NOMO-1 treated with dmso at 0.1 percent for 144 hours (cell line): Measurements from ENCODE around the gene WDR64.
"Not testable (repeated sequence)": the region's sequence is repeated elsewhere in the genome, so short reads cannot be mapped to it uniquely, and the experiment has no call there.

Source experiments
- DNase-seq: peaks from one replicate; lab custom pipeline; 2025; ENCODE audit not compliant: unreplicated experiment; lab: John Stamatoyannopoulos, UW

Gene WDR64

GRCh38 chr1:241735493-241735926 lies 83.4 kb downstream of the WDR64 start:
- DNase-seq = not testable (repeated sequence)

DNA sequence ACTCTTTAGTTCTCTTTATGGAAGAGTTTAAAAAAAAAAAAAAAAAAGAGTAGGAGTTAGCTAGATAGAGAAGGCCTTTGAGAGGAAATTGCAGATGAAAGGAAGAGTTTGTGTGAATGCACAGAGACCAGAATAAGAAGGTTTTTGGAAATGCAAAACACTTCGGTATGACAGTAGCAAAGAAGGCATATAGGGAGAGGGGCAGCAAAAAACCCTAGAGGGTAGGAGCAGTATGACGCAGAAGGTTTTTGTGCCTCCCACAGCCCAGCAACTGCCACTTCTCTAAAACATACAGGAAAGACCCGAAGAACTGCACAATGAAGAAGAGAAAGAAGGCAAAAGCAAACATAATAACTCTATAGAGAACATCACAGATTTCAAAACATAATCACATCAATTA lies 84.3 kb downstream of the WDR64 start:
- DNase-seq = no peak

GRCh38 chr1:241738284-241739078 lies 86.4 kb downstream of the WDR64 start:
- DNase-seq = no peak

DNA sequence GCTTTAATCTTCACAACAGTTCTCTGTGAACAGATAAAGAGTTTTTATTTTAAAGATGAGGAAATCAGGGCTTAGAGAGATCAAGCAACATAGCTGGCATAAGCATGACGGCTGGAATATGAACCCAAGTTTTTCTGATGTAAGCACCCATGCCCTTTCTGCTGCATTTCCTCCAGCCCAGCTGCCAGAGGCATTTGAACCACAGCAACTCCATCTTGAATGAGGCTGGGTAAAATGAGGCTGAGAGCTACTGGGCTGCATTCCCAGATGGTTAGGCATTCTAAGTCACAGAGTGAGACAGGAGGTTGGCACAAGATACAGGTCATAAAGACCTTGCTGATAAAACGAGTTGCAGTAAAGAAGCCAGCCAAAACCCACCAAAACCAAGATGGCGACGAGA lies 90.0 kb downstream of the WDR64 start:
- DNase-seq = no peak

GRCh38 chr1:241744591-241744990 lies 92.5 kb downstream of the WDR64 start:
- DNase-seq = no peak

DNA sequence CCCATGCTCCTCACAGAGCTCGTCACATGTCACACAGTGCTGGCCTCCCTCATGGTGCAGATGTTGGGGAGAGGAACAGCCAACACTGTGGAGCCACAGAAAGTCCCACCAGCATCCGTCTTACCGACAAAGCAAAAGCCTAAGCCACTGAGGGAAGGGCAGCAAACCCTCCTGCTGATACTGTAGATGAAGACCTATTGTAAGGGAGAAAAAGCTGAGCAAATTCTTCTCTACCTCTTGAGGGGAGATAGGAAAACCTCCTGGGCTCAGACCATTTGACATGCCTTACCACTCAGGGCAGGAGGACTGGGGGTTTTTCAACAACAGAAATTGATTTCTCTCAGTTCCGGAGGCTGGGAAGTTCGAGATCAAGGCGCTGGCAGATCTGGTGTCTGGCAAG lies 95.9 kb downstream of the WDR64 start:
- no peak for DNase-seq

DNA sequence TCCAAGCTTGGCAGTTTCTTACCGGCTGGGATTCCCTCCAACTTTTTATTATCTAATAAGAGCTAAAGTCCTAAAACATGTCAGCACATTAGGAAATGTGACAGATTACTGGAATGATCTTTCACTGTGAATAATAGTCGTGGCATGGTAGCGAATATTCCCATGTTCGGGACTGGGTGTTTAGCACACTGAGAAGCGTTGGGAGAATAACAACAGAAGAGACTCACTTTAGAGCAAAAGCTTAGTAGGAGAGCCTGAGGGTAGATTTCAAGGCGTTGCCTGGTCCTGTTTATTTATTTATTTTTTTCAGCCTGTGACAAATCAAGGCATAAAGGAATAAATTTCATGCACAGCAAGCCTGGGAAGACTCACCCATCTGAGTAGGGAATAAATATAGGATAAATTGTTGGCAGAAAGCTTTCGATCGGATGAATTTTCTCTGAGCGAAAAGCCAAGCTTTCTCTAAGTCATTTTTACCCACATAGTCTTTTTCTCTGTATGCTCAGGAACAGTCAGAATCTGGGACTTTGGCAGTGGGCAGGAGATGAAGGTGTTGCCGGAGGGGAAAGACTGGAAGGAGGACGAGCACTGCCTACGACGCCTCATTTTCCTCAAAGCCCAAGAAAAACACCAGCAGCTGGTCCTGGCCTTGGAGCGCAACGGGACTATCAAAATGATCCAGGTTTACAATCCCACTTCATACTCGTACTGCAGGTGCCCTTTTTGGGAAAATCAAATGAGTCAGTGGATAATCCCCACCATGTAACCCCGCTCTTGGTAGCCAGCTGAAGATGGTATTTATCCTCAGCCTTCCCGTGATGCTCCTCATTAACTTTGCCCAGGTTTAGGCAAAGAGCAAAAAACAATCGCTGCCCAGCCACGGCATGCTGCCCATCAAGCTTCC lies 97.2 kb downstream of the WDR64 start:
- DNase-seq = no peak

DNA sequence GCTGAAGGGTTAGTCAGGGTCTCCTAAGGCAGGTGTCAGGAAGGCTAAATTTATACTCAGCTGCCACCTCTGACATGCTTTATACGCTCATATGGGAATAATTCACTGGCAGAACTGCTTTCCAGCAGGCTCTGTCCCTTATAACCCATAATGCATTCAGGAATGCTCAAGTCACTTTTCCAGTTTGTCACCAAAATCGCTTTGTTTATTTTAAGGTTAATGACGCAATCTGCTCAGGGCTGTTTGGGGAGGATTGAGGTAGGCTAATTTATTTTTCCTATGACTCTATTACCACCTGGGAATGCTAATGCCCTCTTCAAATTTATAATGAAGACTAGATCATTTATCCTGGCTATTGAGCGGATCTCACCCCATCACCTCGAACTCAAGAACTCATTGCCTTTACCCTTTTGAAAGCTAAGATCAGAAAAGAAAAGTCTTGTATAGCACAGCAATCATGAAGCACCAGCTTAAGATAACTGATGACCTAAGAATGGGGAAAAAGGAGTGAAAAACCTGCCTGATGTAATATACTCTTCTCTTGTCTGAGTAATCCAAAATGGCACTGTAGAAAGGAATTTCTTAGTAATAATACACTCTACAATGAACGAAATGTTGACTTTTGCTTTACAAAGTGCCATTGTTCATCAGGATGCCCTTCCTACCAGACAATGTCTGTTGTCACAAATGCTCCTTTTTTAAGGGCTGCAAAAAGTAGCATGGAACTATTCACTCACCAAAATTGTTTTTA lies 98.0 kb downstream of the WDR64 start:
- no peak for DNase-seq

DNA sequence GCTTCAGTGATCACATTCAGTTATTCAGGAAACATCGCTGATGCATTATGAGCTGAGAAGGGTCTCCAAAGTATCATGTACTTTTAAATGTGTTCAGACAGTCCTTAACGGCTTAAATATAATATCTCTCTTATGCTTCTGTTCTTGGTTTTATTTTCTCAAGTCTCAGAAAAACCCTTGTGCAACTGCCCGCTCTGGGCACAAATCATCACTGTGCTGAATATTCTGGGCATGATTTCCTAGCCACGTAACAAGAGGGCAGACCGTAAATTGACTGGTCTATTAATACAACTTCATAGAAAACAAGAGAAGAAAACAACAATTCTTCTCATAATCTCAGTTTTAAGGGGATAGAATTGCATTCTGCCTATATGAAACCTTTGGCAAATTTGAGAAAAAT lies 99.4 kb downstream of the WDR64 start:
- no peak for DNase-seq

GRCh38 chr1:241762713-241763339 lies 110.7 kb downstream of the WDR64 start:
- no peak for DNase-seq

DNA sequence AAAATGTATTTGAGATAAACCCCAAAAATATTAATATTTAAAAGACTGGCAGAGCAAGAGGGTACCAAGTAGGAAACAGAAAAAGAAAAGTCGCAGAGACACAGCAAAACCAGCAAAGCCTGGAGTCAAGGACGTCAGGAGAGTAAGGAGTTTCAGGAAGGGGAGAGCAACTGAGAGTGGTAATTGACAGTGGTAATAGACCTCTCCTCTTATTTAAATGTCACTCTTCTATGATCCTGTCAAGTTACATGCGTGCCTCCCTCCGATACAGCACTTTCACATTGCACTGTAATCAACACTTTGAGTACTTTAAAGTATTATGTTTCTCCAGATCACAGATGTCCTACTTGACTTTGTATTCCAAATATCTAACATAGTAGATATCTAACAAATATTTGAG lies 113.3 kb downstream of the WDR64 start:
- DNase-seq = no peak

GRCh38 chr1:241767737-241768136 lies 115.7 kb downstream of the WDR64 start:
- no peak for DNase-seq

DNA sequence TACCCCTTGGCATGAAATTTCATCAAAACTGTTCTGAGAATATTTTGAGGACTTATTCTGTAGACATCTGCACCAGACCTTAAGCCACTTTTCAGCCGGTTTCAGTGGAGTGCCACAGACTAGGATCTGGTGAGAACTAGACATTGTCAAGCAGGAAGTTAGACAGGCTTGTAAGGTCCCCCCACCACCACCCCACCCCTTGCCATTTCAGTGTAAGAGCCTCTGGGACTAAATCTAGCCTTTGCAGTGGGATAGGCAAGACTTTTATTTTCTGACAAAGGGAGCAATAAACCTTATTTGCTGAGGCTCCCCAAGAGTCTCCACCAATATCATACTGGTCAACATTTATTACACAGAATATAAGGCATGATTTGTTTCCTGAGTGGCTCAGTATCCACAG lies 118.0 kb downstream of the WDR64 start:
- DNase-seq = no peak

GRCh38 chr1:241771117-241771516 lies 119.0 kb downstream of the WDR64 start:
- DNase-seq = no peak

DNA sequence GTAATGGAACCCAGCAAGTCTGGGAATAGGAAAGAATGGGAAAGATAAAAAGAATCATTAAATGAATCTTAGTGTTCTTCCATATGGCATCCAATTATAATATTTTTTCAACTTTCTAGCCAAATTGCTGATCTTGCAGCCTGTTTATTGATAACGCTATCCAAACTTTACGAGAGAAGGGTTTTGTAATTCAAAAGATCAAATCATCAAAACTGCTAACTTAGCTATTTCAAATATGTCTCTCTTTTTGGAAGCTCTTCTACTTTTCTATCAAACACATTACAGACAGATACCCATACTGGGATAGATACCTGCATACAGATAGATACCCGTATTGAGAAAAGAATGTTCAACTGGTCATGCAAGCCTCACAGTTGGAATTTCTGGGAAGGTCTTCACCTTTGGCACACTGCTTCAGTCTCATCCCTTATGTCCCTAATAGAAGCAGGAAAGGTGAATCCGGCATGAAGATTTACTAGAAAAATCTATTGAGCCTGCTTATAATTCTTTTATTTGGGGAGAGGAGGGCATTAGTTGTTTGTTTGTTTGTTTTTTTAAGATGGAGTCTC lies 120.9 kb downstream of the WDR64 start:
- no peak for DNase-seq

DNA sequence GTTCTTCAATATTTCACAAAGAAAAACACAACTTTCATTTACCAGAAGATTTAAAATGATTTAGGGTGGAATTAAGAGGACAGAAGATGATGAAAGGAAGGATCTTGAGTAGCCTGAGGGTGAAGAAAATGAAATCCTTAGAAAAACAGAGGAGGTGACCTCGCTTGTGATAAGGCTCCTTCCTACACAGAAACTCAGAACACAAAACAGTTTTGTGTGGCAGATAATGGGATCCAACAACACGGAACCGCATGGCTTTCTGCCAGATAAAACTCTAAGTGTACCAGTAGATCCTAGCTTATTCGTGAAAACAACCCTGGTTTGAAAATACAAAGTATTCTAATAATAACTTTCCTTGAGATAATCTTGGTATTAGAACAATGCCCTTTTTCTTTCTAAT lies 121.9 kb downstream of the WDR64 start:
- no peak for DNase-seq

DNA sequence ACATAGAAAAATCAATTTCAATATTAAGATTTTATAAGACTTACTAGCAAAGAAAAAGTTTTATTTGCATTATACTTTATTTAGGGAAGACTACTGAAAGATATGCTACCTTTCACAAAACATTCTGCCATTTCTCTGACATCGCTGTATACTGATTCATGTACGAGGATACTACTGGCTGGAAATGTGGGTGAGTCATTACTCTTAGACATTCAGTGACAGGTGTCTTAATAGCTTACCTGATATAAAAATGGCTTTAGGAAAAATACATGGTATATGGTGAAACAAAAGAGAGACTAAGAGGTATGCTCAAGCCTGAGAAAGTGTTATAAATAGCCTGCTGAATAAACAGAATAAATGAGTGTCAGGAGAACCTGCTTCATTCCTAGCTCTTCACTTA lies 122.9 kb downstream of the WDR64 start:
- no peak for DNase-seq

GRCh38 chr1:241776911-241777310 lies 124.8 kb downstream of the WDR64 start:
- DNase-seq = no peak

GRCh38 chr1:241778117-241778516 lies 126.0 kb downstream of the WDR64 start:
- no peak for DNase-seq

DNA sequence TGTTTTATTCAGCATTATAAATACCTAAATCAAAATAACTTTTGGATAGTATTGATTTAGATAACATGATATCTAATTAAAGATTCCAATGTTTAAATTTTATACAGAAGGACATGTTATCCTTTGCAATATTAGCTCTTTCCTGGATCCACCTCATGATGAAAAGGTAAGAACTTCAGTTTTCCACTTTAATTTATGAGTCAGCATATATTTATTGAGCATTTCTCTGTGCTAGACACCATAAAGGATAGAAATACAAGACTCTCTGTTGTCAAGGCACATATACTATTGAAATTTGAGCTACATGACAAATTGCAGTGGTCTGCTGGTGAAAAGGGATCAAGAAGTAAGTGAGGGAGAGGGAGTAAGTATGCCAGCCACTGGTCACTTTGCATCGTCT lies 127.8 kb downstream of the WDR64 start:
- DNase-seq = no peak

DNA sequence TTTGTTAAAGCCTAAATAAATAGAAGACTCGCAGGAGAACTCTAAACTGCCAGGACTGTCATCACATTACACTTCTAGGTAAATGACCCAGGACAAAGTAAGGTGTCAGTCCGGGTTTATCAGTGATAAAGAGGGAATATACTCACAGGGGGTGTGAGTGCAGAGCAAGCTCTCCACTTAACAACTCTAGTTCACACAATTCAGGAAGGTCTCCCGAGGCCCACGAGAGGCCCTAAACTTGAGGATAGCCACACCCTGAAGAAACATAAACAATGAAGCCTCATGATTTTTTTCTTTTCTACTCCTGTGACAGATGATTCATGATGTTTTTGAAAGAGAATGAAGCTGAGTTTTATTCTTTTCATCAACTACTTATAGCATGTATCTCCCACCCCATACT lies 130.3 kb downstream of the WDR64 start:
- DNase-seq = no peak
